GM12878 (cell line): Measurements from ENCODE around the gene DNAI4. TPM values are rescaled to one million over a fixed set of nuclear protein-coding genes. Genes with fewer than 3 reads are reported as not detected.

Experiments used
- ATAC-seq: fragments of 200-7000 bp; cut with Tn5 transposase; 3 replicates; pipeline ENCODE4 v1.9.1; 2020; ENCODE audit warnings: mild to moderate bottlenecking, moderate library complexity
- BruUV-seq: library from RNA; stranded (reverse); fragments of 400-500 nt; replicated peaks from 2 replicates; lab custom pipeline; 2021; lab: Mats Ljungman, UMichigan
- CTCF ChIA-PET: fragments of 300-600 bp; sonication (Branson Sonifier 250); formaldehyde crosslinking; extraction: SDS; loops from one replicate; lab custom pipeline; 2021; ENCODE audit warnings: inconsistent platforms; lab: Yijun Ruan, JAX
- POLR2A ChIA-PET: fragments of 350-600 bp; formaldehyde crosslinking; extraction: SDS; loops from one replicate; lab custom pipeline; 2021; ENCODE audit warnings: inconsistent platforms; lab: Charles Lee
- RAD21 ChIA-PET: fragments of 300-600 bp; sonication (Branson Sonifier 250); formaldehyde crosslinking; loops from one replicate; lab custom pipeline; 2023; ENCODE audit warnings: antibody characterized with exemption; ENCODE audit not compliant: unreplicated experiment; lab: Charles Lee
- SMC1A ChIA-PET: fragments of 300-600 bp; sonication (Branson Sonifier 250); formaldehyde crosslinking; loops from one replicate; lab custom pipeline; 2023; ENCODE audit not compliant: unreplicated experiment, uncharacterized antibody; lab: Charles Lee
- DNase-seq: peaks from one replicate; pipeline ENCODE4 v3.0.0-alpha.2; 2011; ENCODE audit warnings: low read depth, low spot score
- FAIRE-seq: peaks from 3 replicates; lab custom pipeline; 2011; peaks lifted over from hg19 to GRCh38; lab: Jason Lieb, UNC
- H2AFZ ChIP-seq: 2 replicates; pipeline ENCODE4 v1.6.0; 2011; ENCODE audit warnings: low read depth, low read length, control low read depth; ENCODE audit not compliant: control insufficient read depth
- H3K27ac ChIP-seq: 2 replicates; pipeline ENCODE4 v1.5.1; 2011; ENCODE audit warnings: control low read depth; ENCODE audit not compliant: control insufficient read depth, insufficient read depth
- H3K27me3 ChIP-seq, 2 experiments: replicated peaks in 1 of 2; 2 replicates each; pipeline versions ENCODE4 v1.6.0 to v1.6.1; 2011; ENCODE audit warnings: low read length in 1 of 2; ENCODE audit not compliant: control insufficient read depth in 2 of 2, insufficient read depth in 2 of 2
- H3K36me3 ChIP-seq, 2 experiments: 2 replicates each; pipeline ENCODE4 v1.5.1; 2011; ENCODE audit warnings: low read length in 1 of 2; ENCODE audit not compliant: control insufficient read depth in 2 of 2, insufficient read depth in 2 of 2
- H3K4me1 ChIP-seq: 2 replicates; pipeline ENCODE4 v1.6.1; 2011; ENCODE audit warnings: mild to moderate bottlenecking, low read length, moderate library complexity, mixed read lengths; ENCODE audit not compliant: control insufficient read depth, insufficient read depth
- H3K4me2 ChIP-seq: 2 replicates; pipeline ENCODE4 v1.6.0; 2011; ENCODE audit warnings: control low read depth; ENCODE audit not compliant: control insufficient read depth, insufficient read depth
- H3K4me3 ChIP-seq: fragments of 200-600 bp; sonication (generic); 2 replicates; pipeline ENCODE4 v1.5.1; 2016
- H3K79me2 ChIP-seq: 2 replicates; pipeline ENCODE4 v1.6.0; 2011; ENCODE audit warnings: low read length; ENCODE audit not compliant: control insufficient read depth, insufficient read depth
- H3K9ac ChIP-seq: 2 replicates; pipeline ENCODE4 v1.8.0; 2011; ENCODE audit warnings: low read length, control low read depth, mixed read lengths; ENCODE audit not compliant: control insufficient read depth, insufficient read depth
- H3K9me3 ChIP-seq: replicated peaks from 3 replicates; pipeline ENCODE4 v1.5.1; 2011; ENCODE audit warnings: mild to moderate bottlenecking, low read length; ENCODE audit not compliant: control insufficient read depth, insufficient read depth
- H4K20me1 ChIP-seq: 2 replicates; pipeline ENCODE4 v1.6.0; 2011; ENCODE audit not compliant: control insufficient read depth, insufficient read depth
- ATF7 ChIP-seq: fragments of 450-650 bp; IDR thresholded peaks from 2 replicates; pipeline ENCODE4 v1.6.1; 2016; ENCODE audit warnings: low read depth, mild to moderate bottlenecking
- HCFC1 ChIP-seq: fragments of 150-350 bp; IDR thresholded peaks from 2 replicates; pipeline ENCODE4 v1.6.1; 2014; ENCODE audit warnings: low read length
- KDM1A ChIP-seq: fragments of 200-600 bp; sonication (generic); IDR thresholded peaks from 2 replicates; pipeline ENCODE4 v1.6.1; 2016; ENCODE audit warnings: borderline replicate concordance
- NFIC ChIP-seq: IDR thresholded peaks from 2 replicates; pipeline ENCODE4 v1.6.1; 2012; ENCODE audit warnings: low read depth, mild to moderate bottlenecking, inconsistent platforms, low read length, moderate library complexity
- NFYB ChIP-seq: IDR thresholded peaks from 2 replicates; pipeline ENCODE4 v1.6.1; 2011; ENCODE audit warnings: low read depth, mild to moderate bottlenecking, low read length, improper control_type of control experiment, moderate library complexity; ENCODE audit not compliant: insufficient read depth
- NRF1 ChIP-seq: conservative IDR thresholded peaks from 2 replicates; pipeline ENCODE4 v1.6.1; 2011; ENCODE audit warnings: mild to moderate bottlenecking, low read depth, low read length, improper control_type of control experiment
- SREBF1 ChIP-seq: IDR thresholded peaks from 2 replicates; pipeline ENCODE4 v1.6.1; 2012; ENCODE audit warnings: mild to moderate bottlenecking, low read length
- WGBS: methylation state at CpG from one replicate; pipeline ENCODE4 v1.1.6; 2016; ENCODE audit warnings: low lambda C conversion rate; ENCODE audit not compliant: insufficient replicate concordance, insufficient coverage; ENCODE audit errors: missing lambda C conversion rate; 5-methylcytosine and 5-hydroxymethylcytosine counted together
- in situ Hi-C: fragments of 300-500 bp; cut with MboI; formaldehyde crosslinking; loops from 9 replicates; pipeline ENCODE4 v1.14.3; 2018; ENCODE audit warnings: mixed read lengths
- intact Hi-C: fragments of 100-400 bp; cut with micrococcal nuclease; formaldehyde crosslinking; loops from one replicate; pipeline ENCODE4 v1.14.2; 2022; ENCODE audit not compliant: unreplicated experiment
- polyA plus RNA-seq, 11 experiments: library from polyadenylated mRNA; depleted of rRNA in 4 of 11; unstranded in 6 of 11; stranded (reverse) in 5 of 11; fragments of >200 nt; fragmentation: Nextera tagmentation in 4 of 11; fragmentation: Illumina TruSeq in 1 of 11; extraction: Ambion mirVana in 4 of 11; extraction: Trizol in 1 of 11; gene quantifications; 1 replicate in 1 of 11; 2 replicates in 10 of 11; pipeline versions ENCODE4 v1.2.1 to v1.2.3, GENCODE V29; 2011 to 2016; ENCODE audit warnings: inconsistent platforms in 2 of 11, missing spikeins in 2 of 11, low read depth in 1 of 11
- total RNA-seq, 4 experiments: library from RNA; depleted of rRNA in 3 of 4; stranded (reverse); fragments of >200 nt in 3 of 4; fragmentation: Illumina TruSeq in 1 of 4; extraction: Trizol in 1 of 4; gene quantifications; 2 replicates each; pipeline versions ENCODE4 v1.2.1 to v1.2.3, GENCODE V29; 2013 to 2021
- TF ChIP-seq, protein P1 (sequence below): fragments of 450-650 bp; IDR thresholded peaks from 2 replicates; pipeline ENCODE4 v1.6.1; 2017; ENCODE audit warnings: low read depth, mild to moderate bottlenecking, moderate library complexity

The DNAI4 gene
- total and polyA plus RNA-seq, 10 of the 15 experiments (the other 5 are each of a cell fraction or from before 2014, with no cell fraction given): 0.13 to 2.3 (median 0.27) TPM; not detected in 1

DNA sequence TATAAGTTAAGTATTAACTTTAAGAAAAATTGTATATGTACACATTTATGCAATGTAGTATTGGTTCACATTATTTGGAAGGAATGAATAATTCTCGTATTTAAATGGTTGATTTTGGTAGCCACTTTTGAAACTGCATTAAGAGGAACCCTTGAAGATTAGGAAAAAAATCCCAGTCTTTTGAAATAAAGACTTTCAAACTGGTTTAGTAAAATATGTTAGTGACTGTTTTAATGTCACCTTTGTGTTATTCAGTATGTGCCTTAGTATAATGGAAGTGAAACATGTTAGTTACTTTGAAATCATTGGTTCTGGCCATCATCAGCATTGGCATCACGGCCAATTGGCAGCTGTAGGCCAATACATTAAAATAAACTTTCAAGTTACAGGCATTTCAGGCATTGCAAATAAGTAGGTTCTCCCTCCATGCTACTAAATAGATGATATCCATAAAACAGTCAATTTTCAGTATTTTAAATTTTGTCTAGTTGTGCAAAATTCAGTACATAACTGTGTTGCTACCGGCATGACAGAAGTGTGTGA, 4.6 kb upstream of the DNAI4 start:
- H3K4me1 ChIP-seq: peaks cover 4% of the 10 kb centered on the region; the same call in 1 of the 2 replicates
- no peaks in the 10 kb centered on the region for H3K9me3 ChIP-seq
- H4K20me1 ChIP-seq: no peaks in the 10 kb centered on the region
- no peak overlapping the region for H2AFZ ChIP-seq
- no peak for DNase-seq
- in situ Hi-C loops: loop anchor here (25.0 kb wide), 2 partner anchors 542 to 667 kb away; no protein-coding TSS in a partner anchor
- POLR2A ChIA-PET: interaction anchor here (1.5 kb wide), 1 partner anchor 56 kb away, joined by 3 read pairs; no protein-coding TSS in a partner anchor
- H3K9ac ChIP-seq: no peak overlapping the region; the same call in 1 of the 2 replicates
- H3K4me2 ChIP-seq: peak overlapping the region; percentile 49
- CTCF ChIA-PET: no interaction called here
- no peak for FAIRE-seq
- SMC1A ChIA-PET: interaction anchor here (1.5 kb wide), 1 partner anchor 404 kb away, joined by 3 read pairs; no protein-coding TSS in a partner anchor
- intact Hi-C loops: loop anchor here (5.0 kb wide), 2 partner anchors 123 to 162 kb away; partner anchors contain the start of gene SLC35D1
- H3K4me3 ChIP-seq: peak overlapping the region; percentile 11; the same call in 1 of the 2 replicates
- WGBS: 45% methylated on average over 3 of the region's 3 CpGs
- no TSS peak for BruUV-seq
- no peaks in the 10 kb centered on the region; a peak in 1 of 4 replicates for H3K36me3 ChIP-seq
- ATAC-seq: no peak
- TF ChIP-seq NRF1: no peak
- no peak for TF ChIP-seq SREBF1
- TF ChIP-seq NFYB: peak; percentile 80
- TF ChIP-seq KDM1A: no peak
- peak overlapping the region; percentile 7; the same call in 1 of the 2 replicates for H3K27ac ChIP-seq
- RAD21 ChIA-PET: no interaction called here
- H3K79me2 ChIP-seq: peaks cover 90% of the 10 kb centered on the region
- H3K27me3 ChIP-seq: no peaks in the 10 kb centered on the region

GRCh38 chr1:66927528-66927927, 2.9 kb upstream of the DNAI4 start:
- Histone ChIP-seq H4K20me1 (no peaks in the 10 kb centered on the region), H3K4me1 (peaks cover 10% of the 10 kb centered on the region; the same call in 1 of the 2 replicates), H2AFZ (no peak overlapping the region), H3K4me2 (peak overlapping the region; percentile 4; the same call in 1 of the 2 replicates), H3K79me2 (peaks cover 81% of the 10 kb centered on the region), H3K36me3 (no peaks in the 10 kb centered on the region; a peak in 1 of 4 replicates), H3K9me3 (no peaks in the 10 kb centered on the region), H3K9ac (no peak overlapping the region), H3K27me3 (no peaks in the 10 kb centered on the region), H3K4me3 (no peak overlapping the region), H3K27ac (no peak overlapping the region)
- in situ Hi-C loops: loop anchor here (25.0 kb wide), 2 partner anchors 540 to 665 kb away; no protein-coding TSS in a partner anchor
- ATAC-seq (no peak), FAIRE-seq (no peak), DNase-seq (no peak)
- TF ChIP-seq, protein P1, sequence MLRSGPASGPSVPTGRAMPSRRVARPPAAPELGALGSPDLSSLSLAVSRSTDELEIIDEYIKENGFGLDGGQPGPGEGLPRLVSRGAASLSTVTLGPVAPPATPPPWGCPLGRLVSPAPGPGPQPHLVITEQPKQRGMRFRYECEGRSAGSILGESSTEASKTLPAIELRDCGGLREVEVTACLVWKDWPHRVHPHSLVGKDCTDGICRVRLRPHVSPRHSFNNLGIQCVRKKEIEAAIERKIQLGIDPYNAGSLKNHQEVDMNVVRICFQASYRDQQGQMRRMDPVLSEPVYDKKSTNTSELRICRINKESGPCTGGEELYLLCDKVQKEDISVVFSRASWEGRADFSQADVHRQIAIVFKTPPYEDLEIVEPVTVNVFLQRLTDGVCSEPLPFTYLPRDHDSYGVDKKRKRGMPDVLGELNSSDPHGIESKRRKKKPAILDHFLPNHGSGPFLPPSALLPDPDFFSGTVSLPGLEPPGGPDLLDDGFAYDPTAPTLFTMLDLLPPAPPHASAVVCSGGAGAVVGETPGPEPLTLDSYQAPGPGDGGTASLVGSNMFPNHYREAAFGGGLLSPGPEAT: no peak
- TF ChIP-seq NFIC: no peak
- no peak for TF ChIP-seq ATF7
- TF ChIP-seq HCFC1: no peak
- intact Hi-C loops: loop anchor here (5.0 kb wide), 2 partner anchors 125 to 160 kb away; partner anchors contain the start of gene SLC35D1
- no TSS peak for BruUV-seq
- SMC1A ChIA-PET: interaction anchor here (0.9 kb wide), 1 partner anchor 11 kb away, joined by 3 read pairs; no protein-coding TSS in a partner anchor
- POLR2A ChIA-PET: no interaction called here
- RAD21 ChIA-PET: no interaction called here
- CTCF ChIA-PET: interaction anchor here (1.4 kb wide), 1 partner anchor 221 kb away, joined by 3 read pairs; no protein-coding TSS in a partner anchor
